ENCODE data around the gene KHDC4. TPM values are rescaled to one million over a fixed set of nuclear protein-coding genes. Genes with fewer than 3 reads are reported as not detected.

The KHDC4 gene
- total and polyA plus RNA-seq, 2 of the 13 experiments (the other 11 are each of a cell fraction or from before 2014, with no cell fraction given), result 33.5 to 92.0 TPM

DNA sequence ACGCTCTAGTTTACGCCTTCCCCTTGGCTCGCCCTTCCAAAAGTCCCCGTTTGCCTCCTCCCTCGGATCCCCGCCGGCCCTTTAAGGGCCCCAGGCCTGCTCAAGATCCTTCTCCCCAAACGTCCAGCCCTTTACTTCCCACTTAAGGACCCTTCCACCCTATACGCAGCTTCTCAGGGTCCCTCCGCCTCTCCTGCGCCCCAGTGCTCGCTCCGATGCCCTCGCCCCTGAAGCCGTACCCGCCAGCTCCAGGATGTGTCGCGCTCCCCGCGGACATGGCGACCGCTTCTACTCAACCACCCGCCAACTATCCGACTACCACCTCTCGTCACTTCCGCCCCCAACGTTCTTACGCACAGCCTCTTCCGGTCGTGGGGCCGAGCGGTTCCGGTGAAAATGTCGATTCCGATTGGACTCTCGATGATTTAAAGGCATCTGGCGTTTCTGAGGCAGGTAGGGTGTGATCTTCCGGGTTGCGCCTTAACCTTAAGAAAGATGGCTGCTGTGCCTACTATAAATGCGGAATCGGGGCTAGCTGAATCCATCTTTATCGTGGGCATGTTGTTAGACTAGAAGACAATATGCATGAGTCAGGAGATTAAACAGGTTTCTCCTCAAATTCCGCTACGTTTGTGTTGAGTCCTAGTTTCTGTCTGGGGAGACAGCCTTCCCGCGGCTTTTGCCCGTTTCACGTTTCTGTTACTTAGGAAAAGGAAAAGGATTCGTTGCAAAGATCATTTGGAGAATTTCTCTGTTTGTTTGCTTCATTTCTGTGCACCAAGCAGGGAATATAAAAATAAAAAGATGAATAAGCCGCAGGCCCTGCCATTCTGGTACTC is at the start of gene KHDC4 (continued):
- TF ChIP-seq, protein P1, sequence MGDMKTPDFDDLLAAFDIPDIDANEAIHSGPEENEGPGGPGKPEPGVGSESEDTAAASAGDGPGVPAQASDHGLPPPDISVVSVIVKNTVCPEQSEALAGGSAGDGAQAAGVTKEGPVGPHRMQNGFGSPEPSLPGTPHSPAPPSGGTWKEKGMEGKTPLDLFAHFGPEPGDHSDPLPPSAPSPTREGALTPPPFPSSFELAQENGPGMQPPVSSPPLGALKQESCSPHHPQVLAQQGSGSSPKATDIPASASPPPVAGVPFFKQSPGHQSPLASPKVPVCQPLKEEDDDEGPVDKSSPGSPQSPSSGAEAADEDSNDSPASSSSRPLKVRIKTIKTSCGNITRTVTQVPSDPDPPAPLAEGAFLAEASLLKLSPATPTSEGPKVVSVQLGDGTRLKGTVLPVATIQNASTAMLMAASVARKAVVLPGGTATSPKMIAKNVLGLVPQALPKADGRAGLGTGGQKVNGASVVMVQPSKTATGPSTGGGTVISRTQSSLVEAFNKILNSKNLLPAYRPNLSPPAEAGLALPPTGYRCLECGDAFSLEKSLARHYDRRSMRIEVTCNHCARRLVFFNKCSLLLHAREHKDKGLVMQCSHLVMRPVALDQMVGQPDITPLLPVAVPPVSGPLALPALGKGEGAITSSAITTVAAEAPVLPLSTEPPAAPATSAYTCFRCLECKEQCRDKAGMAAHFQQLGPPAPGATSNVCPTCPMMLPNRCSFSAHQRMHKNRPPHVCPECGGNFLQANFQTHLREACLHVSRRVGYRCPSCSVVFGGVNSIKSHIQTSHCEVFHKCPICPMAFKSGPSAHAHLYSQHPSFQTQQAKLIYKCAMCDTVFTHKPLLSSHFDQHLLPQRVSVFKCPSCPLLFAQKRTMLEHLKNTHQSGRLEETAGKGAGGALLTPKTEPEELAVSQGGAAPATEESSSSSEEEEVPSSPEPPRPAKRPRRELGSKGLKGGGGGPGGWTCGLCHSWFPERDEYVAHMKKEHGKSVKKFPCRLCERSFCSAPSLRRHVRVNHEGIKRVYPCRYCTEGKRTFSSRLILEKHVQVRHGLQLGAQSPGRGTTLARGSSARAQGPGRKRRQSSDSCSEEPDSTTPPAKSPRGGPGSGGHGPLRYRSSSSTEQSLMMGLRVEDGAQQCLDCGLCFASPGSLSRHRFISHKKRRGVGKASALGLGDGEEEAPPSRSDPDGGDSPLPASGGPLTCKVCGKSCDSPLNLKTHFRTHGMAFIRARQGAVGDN (CRISPR knock-in tag; IDR thresholded peaks at IDR 0.05), result peak; percentile 88
- TF ChIP-seq ZNF33B (CRISPR knock-in tag; IDR thresholded peaks at IDR 0.05) (no peak), ZIK1 (CRISPR knock-in tag; IDR thresholded peaks at IDR 0.05; ENCODE audit: borderline replicate concordance, low read depth) (0 out of 2 replicates have a peak, but pooled peaks have one; percentile 30), HOXA7 (CRISPR knock-in tag; IDR thresholded peaks at IDR 0.05) (0 out of 2 replicates have a peak, but pooled peaks have one; percentile 37), HNRNPL (IDR thresholded peaks at IDR 0.05; ENCODE audit: low read depth, low read length) (0 out of 2 replicates have a peak, but pooled peaks have one; percentile 50), NKX3-1 (CRISPR knock-in tag; IDR thresholded peaks at IDR 0.05) (peak; percentile 84), ZNF607 (CRISPR knock-in tag; IDR thresholded peaks at IDR 0.05; ENCODE audit: borderline replicate concordance) (peak; percentile 65; the same call in 1 of the 2 replicates), ZNF230 (CRISPR knock-in tag; IDR thresholded peaks at IDR 0.05) (no peak; the same call in 1 of the 2 replicates), AHR (CRISPR knock-in tag; IDR thresholded peaks at IDR 0.05) (peak; percentile 83), ZFP82 (CRISPR knock-in tag; IDR thresholded peaks at IDR 0.05; ENCODE audit: borderline replicate concordance) (no peak), HES4 (CRISPR knock-in tag; IDR thresholded peaks at IDR 0.05; ENCODE audit: borderline replicate concordance) (0 out of 2 replicates have a peak, but pooled peaks have one; percentile 25), DR1 (CRISPR knock-in tag; IDR thresholded peaks at IDR 0.05) (peak; percentile 89), ARNT2 (CRISPR knock-in tag; IDR thresholded peaks at IDR 0.05; ENCODE audit: low read depth) (peak; percentile 73), MAFF (IDR thresholded peaks at IDR 0.05; ENCODE audit: low read depth, low read length) (peak; percentile 40), ZNF552 (CRISPR knock-in tag; IDR thresholded peaks at IDR 0.05; ENCODE audit: borderline replicate concordance) (peak; percentile 74; the same call in 1 of the 2 replicates), NR2F2 (IDR thresholded peaks at IDR 0.05; ENCODE audit: borderline replicate concordance, low read depth) (no peak)
- TF ChIP-seq, protein P2, sequence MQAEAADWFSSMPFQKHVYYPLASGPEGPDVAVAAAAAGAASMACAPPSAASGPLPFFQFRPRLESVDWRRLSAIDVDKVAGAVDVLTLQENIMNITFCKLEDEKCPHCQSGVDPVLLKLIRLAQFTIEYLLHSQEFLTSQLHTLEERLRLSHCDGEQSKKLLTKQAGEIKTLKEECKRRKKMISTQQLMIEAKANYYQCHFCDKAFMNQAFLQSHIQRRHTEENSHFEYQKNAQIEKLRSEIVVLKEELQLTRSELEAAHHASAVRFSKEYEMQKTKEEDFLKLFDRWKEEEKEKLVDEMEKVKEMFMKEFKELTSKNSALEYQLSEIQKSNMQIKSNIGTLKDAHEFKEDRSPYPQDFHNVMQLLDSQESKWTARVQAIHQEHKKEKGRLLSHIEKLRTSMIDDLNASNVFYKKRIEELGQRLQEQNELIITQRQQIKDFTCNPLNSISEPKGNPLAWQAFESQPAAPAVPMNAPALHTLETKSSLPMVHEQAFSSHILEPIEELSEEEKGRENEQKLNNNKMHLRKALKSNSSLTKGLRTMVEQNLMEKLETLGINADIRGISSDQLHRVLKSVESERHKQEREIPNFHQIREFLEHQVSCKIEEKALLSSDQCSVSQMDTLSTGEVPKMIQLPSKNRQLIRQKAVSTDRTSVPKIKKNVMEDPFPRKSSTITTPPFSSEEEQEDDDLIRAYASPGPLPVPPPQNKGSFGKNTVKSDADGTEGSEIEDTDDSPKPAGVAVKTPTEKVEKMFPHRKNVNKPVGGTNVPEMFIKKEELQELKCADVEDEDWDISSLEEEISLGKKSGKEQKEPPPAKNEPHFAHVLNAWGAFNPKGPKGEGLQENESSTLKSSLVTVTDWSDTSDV (CRISPR knock-in tag; IDR thresholded peaks at IDR 0.05), result peak; percentile 96
- TF ChIP-seq, protein P3, sequence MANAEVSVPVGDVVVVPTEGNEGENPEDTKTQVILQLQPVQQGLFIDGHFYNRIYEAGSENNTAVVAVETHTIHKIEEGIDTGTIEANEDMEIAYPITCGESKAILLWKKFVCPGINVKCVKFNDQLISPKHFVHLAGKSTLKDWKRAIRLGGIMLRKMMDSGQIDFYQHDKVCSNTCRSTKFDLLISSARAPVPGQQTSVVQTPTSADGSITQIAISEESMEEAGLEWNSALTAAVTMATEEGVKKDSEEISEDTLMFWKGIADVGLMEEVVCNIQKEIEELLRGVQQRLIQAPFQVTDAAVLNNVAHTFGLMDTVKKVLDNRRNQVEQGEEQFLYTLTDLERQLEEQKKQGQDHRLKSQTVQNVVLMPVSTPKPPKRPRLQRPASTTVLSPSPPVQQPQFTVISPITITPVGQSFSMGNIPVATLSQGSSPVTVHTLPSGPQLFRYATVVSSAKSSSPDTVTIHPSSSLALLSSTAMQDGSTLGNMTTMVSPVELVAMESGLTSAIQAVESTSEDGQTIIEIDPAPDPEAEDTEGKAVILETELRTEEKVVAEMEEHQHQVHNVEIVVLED (CRISPR knock-in tag; IDR thresholded peaks at IDR 0.05; ENCODE audit: borderline replicate concordance), result peak; percentile 99
- TF ChIP-seq, protein P4, sequence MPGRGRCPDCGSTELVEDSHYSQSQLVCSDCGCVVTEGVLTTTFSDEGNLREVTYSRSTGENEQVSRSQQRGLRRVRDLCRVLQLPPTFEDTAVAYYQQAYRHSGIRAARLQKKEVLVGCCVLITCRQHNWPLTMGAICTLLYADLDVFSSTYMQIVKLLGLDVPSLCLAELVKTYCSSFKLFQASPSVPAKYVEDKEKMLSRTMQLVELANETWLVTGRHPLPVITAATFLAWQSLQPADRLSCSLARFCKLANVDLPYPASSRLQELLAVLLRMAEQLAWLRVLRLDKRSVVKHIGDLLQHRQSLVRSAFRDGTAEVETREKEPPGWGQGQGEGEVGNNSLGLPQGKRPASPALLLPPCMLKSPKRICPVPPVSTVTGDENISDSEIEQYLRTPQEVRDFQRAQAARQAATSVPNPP (CRISPR knock-in tag; IDR thresholded peaks at IDR 0.05), result 0 out of 2 replicates have a peak, but pooled peaks have one; percentile 51
